HG03175 (cell line): ENCODE measurements around the gene LDLRAD3.
A peak's percentile ranks its signal among the peaks of the same experiment; 100 is the strongest.

ENCODE experiments used
- ATAC-seq: cut with Tn5 transposase; IDR thresholded peaks from one replicate; pipeline ENCODE4 v1.9.1; 2021; ENCODE audit warnings: mild to moderate bottlenecking, moderate library complexity; ENCODE audit not compliant: unreplicated experiment

LDLRAD3 gene

GRCh38 chr11:36264011-36264972, 320.4 kb downstream of the LDLRAD3 start:
- ATAC-seq: no peak

GRCh38 chr11:36264973-36265344, 321.1 kb downstream of the LDLRAD3 start:
- no peak for ATAC-seq

- ATAC-seq: peak; percentile 65
Measured at GRCh38 chr11:36265793-36266628, 322.1 kb downstream of the LDLRAD3 start.

- ATAC-seq: no peak
Measured at GRCh38 chr11:36266767-36267166, 322.9 kb downstream of the LDLRAD3 start.

GRCh38 chr11:36268337-36268985, 324.6 kb downstream of the LDLRAD3 start:
- ATAC-seq: no peak

GRCh38 chr11:36270701-36271100, 326.8 kb downstream of the LDLRAD3 start:
- no peak for ATAC-seq

- ATAC-seq: no peak
Measured at GRCh38 chr11:36271794-36272407, 328.0 kb downstream of the LDLRAD3 start.

GRCh38 chr11:36273110-36273509, 329.2 kb downstream of the LDLRAD3 start:
- ATAC-seq: no peak

- no peak for ATAC-seq
Measured at GRCh38 chr11:36274414-36274813, 330.6 kb downstream of the LDLRAD3 start.

- ATAC-seq: no peak
Measured at GRCh38 chr11:36278531-36279282, 334.8 kb downstream of the LDLRAD3 start.

- ATAC-seq: no peak
Measured at GRCh38 chr11:36280531-36280930, 336.7 kb downstream of the LDLRAD3 start.
